ENCODE results near the gene XIAP.
"Not testable (repeated sequence)": the region's sequence is repeated elsewhere in the genome, so short reads cannot be mapped to it uniquely, and the experiment has no call there.

XIAP gene

GRCh38 chrX:123876177-123876576 is 16.3 kb downstream of the XIAP start:
- no peak for DNase-seq (ENCODE audit: low read depth in 2 of 2)

GRCh38 chrX:123876844-123877243 is 17.0 kb downstream of the XIAP start:
- DNase-seq (ENCODE audit: low read depth in 2 of 2) = no peak

- no peak for DNase-seq (ENCODE audit: low read depth in 2 of 2)
Measured at GRCh38 chrX:123878252-123878721, 18.4 kb downstream of the XIAP start.

- DNase-seq (ENCODE audit: low read depth in 2 of 2) = no peak
Measured at GRCh38 chrX:123881330-123881729, 21.5 kb downstream of the XIAP start.

GRCh38 chrX:123882391-123882790 is 22.5 kb downstream of the XIAP start:
- no peak for DNase-seq (ENCODE audit: low read depth in 2 of 2)

GRCh38 chrX:123884809-123885408 is 25.1 kb downstream of the XIAP start:
- DNase-seq (ENCODE audit: low read depth in 2 of 2) = no peak

GRCh38 chrX:123899701-123900100 is 39.8 kb downstream of the XIAP start:
- DNase-seq (ENCODE audit: low read depth in 2 of 2) = no peak

GRCh38 chrX:123903261-123903660 is 43.4 kb downstream of the XIAP start:
- not testable (repeated sequence) for DNase-seq (ENCODE audit: low read depth in 2 of 2)

GRCh38 chrX:123905332-123905731 is 45.5 kb downstream of the XIAP start:
- DNase-seq (ENCODE audit: low read depth in 2 of 2) = no peak

- no peak for DNase-seq (ENCODE audit: low read depth in 2 of 2)
Measured at GRCh38 chrX:123906557-123907316, 46.9 kb downstream of the XIAP start.

GRCh38 chrX:123909523-123909922 is 49.7 kb downstream of the XIAP start:
- no peak for DNase-seq (ENCODE audit: low read depth in 2 of 2)

- DNase-seq (ENCODE audit: low read depth in 2 of 2) = no peak
Measured at GRCh38 chrX:123917069-123917468, 57.2 kb downstream of the XIAP start.

GRCh38 chrX:123918106-123918721 is 58.4 kb downstream of the XIAP start:
- no peak for DNase-seq (ENCODE audit: low read depth in 2 of 2)

- no peak for DNase-seq (ENCODE audit: low read depth in 2 of 2)
Measured at GRCh38 chrX:123920105-123920785, 60.4 kb downstream of the XIAP start.

GRCh38 chrX:123923211-123923610 is 63.4 kb downstream of the XIAP start:
- DNase-seq (ENCODE audit: low read depth in 2 of 2) = no peak

GRCh38 chrX:123924186-123924585 is 64.3 kb downstream of the XIAP start:
- DNase-seq (ENCODE audit: low read depth in 2 of 2) = no peak

- no peak for DNase-seq (ENCODE audit: low read depth in 2 of 2)
Measured at GRCh38 chrX:123927845-123928244, 68.0 kb downstream of the XIAP start.

GRCh38 chrX:123932055-123932454 is 72.2 kb downstream of the XIAP start:
- DNase-seq (ENCODE audit: low read depth in 2 of 2) = not testable (repeated sequence)

GRCh38 chrX:123943074-123943473 is 83.2 kb downstream of the XIAP start:
- no peak for DNase-seq (ENCODE audit: low read depth in 2 of 2)

GRCh38 chrX:123943488-123943887 is 83.6 kb downstream of the XIAP start:
- DNase-seq (ENCODE audit: low read depth in 2 of 2) = no peak

- no peak for DNase-seq (ENCODE audit: low read depth in 2 of 2)
Measured at GRCh38 chrX:123949846-123950245, 90.0 kb downstream of the XIAP start.

GRCh38 chrX:123959281-123960063 is 99.6 kb downstream of the XIAP start:
- DNase-seq (ENCODE audit: low read depth in 2 of 2) = no peak
